NCI-H128 (cell line): ENCODE data around the gene PSMD8.
"Not testable (repeated sequence)": the region's sequence is repeated elsewhere in the genome, so short reads cannot be mapped to it uniquely, and the experiment has no call there.

Source experiments
- DNase-seq: peaks from one replicate; lab custom pipeline; 2025; ENCODE audit not compliant: unreplicated experiment; lab: John Stamatoyannopoulos, UW

The PSMD8 gene

GRCh38 chr19:38409631-38410133 lies 35.3 kb downstream of the PSMD8 start:
- DNase-seq, result no peak

GRCh38 chr19:38410407-38410806 lies 36.0 kb downstream of the PSMD8 start:
- DNase-seq, result not testable (repeated sequence)

- DNase-seq, result no peak
Measured at GRCh38 chr19:38411041-38411712, 36.8 kb downstream of the PSMD8 start.

- not testable (repeated sequence) for DNase-seq
Measured at GRCh38 chr19:38411898-38412297, 37.5 kb downstream of the PSMD8 start.

- DNase-seq, result no peak
Measured at GRCh38 chr19:38412491-38412890, 38.1 kb downstream of the PSMD8 start.

GRCh38 chr19:38412961-38413360 lies 38.6 kb downstream of the PSMD8 start:
- no peak for DNase-seq

- no peak for DNase-seq
Measured at GRCh38 chr19:38413416-38413815, 39.0 kb downstream of the PSMD8 start.

GRCh38 chr19:38417146-38417543 lies 42.8 kb downstream of the PSMD8 start:
- DNase-seq, result no peak

- DNase-seq, result no peak
Measured at GRCh38 chr19:38417544-38418506, 43.5 kb downstream of the PSMD8 start.

GRCh38 chr19:38420935-38421334 lies 46.6 kb downstream of the PSMD8 start:
- no peak for DNase-seq

- DNase-seq, result no peak
Measured at GRCh38 chr19:38421856-38422255, 47.5 kb downstream of the PSMD8 start.

- DNase-seq, result no peak
Measured at GRCh38 chr19:38422438-38422837, 48.1 kb downstream of the PSMD8 start.

- no peak for DNase-seq
Measured at GRCh38 chr19:38424272-38424671, 49.9 kb downstream of the PSMD8 start.

- no peak for DNase-seq
Measured at GRCh38 chr19:38425222-38425809, 50.9 kb downstream of the PSMD8 start.

GRCh38 chr19:38425810-38426466 lies 51.6 kb downstream of the PSMD8 start, which contains the start of gene RASGRP4:
RASGRP4 (minus strand) TSS chr19:38426219; CDS start chr19:38426091, 128 bp downstream.
- no peak for DNase-seq

GRCh38 chr19:38427035-38427677 lies 52.8 kb downstream of the PSMD8 start:
- DNase-seq, result not testable (repeated sequence)

- DNase-seq, result no peak
Measured at GRCh38 chr19:38429055-38429810, 54.9 kb downstream of the PSMD8 start.

GRCh38 chr19:38429811-38430156 lies 55.4 kb downstream of the PSMD8 start:
- DNase-seq, result no peak

- DNase-seq, result no peak
Measured at GRCh38 chr19:38430931-38431330, 56.6 kb downstream of the PSMD8 start.

- DNase-seq, result no peak
Measured at GRCh38 chr19:38433268-38433733, 58.9 kb downstream of the PSMD8 start, which contains the start of gene RYR1. RYR1 (plus strand) TSS chr19:38433691; CDS start chr19:38433830, 139 bp downstream.
